22Rv1 (cell line): ENCODE measurements around the gene SAPCD2.

ENCODE experiments used
- ZFX ChIP-seq: fragments of 450-650 bp; IDR thresholded peaks from 2 replicates; pipeline ENCODE4 v1.6.1; 2017; ENCODE audit warnings: antibody characterized with exemption, borderline replicate concordance
- TF ChIP-seq, protein P1 (sequence below): fragments of 450-650 bp; IDR thresholded peaks from 2 replicates; pipeline ENCODE4 v1.5.1; 2017; ENCODE audit warnings: mild to moderate bottlenecking

DNA sequence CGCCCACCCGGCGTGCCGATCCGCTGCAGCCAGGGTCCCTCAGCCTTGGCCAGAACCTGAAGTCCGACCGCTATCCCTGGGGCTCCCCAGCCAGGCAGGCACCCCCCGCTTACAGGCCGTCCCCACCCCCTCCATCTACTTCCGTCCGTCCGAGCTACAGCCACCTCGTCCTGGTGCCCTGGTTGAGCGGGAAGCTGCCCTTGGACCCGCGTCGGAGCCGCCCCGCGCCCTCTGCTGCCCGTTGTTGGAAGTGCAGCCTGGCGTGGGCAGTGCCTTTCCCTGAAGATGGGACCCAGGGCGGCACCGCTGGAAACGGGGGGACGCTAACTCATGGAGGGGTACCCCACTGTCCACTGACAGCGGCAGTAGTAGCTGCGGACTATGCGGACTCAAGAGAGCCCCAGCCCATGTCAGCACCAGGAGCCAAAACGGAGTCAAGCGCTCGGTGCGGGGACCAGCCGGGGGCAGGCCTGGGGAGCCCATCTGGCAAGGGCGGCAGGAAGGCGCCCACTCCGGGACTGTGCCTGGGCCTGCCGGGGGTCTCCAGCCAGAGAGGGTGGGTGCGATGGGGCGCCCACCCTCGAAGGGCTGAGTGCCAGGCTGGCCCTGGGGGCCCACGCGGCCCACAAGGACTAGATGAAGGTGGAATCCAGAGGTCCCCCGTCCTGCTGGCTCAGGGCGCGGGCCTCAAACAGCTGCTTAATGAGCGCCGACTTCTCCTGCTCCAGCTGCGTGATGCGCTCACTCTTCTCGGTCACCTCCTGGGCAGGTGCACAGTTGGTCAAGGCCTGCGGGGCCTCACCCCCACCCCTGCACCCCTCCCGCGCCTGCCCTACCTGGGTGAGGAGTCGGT is 6.1 kb downstream of the SAPCD2 start:
- TF ChIP-seq, protein P1, sequence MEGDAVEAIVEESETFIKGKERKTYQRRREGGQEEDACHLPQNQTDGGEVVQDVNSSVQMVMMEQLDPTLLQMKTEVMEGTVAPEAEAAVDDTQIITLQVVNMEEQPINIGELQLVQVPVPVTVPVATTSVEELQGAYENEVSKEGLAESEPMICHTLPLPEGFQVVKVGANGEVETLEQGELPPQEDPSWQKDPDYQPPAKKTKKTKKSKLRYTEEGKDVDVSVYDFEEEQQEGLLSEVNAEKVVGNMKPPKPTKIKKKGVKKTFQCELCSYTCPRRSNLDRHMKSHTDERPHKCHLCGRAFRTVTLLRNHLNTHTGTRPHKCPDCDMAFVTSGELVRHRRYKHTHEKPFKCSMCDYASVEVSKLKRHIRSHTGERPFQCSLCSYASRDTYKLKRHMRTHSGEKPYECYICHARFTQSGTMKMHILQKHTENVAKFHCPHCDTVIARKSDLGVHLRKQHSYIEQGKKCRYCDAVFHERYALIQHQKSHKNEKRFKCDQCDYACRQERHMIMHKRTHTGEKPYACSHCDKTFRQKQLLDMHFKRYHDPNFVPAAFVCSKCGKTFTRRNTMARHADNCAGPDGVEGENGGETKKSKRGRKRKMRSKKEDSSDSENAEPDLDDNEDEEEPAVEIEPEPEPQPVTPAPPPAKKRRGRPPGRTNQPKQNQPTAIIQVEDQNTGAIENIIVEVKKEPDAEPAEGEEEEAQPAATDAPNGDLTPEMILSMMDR, result peak; percentile 95
- no peak for TF ChIP-seq ZFX
